Body of pancreas (tissue), 4 donors: ENCODE measurements around the gene TMED5.

Experiments
- POLR2A ChIP-seq, 3 donors: fragments of 450-650 bp; IDR thresholded peaks; one replicate each; pipeline ENCODE4 v1.6.1; 2016; ENCODE audit warnings: antibody characterized with exemption in 3 of 3, mild to moderate bottlenecking in 2 of 3
- TF ChIP-seq, protein P1 (sequence below), 7 experiments: fragments of 450-650 bp in 4 of 7; fragments of 200-600 bp in 3 of 7; sonication (generic) in 3 of 7; IDR thresholded peaks; one replicate each; pipeline ENCODE4 v1.5.1; 2016 to 2019; ENCODE audit warnings: antibody characterized with exemption in 7 of 7

DNA sequence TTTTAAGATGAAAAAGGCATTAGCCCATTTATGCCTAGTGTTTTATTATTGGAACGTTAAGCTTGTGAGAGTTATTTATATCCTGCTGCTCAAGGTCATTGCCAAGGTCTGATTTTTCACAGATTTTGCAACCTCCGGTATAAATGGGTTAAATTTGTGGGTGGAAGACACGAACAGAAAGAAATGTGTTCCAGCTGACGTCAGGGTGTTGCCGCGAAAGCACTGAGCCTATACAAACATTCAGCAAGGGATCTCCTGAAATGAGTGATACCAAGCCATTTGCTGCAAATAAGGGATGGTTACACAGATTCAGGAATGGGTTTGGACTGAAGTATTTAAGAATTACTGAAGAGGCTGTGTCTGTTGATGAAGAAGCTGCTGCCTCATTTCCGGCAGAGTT, 32.2 kb downstream of the TMED5 start:
- TF ChIP-seq, protein P1, sequence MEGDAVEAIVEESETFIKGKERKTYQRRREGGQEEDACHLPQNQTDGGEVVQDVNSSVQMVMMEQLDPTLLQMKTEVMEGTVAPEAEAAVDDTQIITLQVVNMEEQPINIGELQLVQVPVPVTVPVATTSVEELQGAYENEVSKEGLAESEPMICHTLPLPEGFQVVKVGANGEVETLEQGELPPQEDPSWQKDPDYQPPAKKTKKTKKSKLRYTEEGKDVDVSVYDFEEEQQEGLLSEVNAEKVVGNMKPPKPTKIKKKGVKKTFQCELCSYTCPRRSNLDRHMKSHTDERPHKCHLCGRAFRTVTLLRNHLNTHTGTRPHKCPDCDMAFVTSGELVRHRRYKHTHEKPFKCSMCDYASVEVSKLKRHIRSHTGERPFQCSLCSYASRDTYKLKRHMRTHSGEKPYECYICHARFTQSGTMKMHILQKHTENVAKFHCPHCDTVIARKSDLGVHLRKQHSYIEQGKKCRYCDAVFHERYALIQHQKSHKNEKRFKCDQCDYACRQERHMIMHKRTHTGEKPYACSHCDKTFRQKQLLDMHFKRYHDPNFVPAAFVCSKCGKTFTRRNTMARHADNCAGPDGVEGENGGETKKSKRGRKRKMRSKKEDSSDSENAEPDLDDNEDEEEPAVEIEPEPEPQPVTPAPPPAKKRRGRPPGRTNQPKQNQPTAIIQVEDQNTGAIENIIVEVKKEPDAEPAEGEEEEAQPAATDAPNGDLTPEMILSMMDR (IDR thresholded peaks at IDR 0.05), result no peak
- no peak for TF ChIP-seq POLR2A (IDR thresholded peaks at IDR 0.05)
